Karpas-422 (cell line): Measurements from ENCODE around the gene ZNF43. TPM values are rescaled to one million over a fixed set of nuclear protein-coding genes. Genes with fewer than 3 reads are reported as not detected.

Source experiments
- DNase-seq: peaks from one replicate; pipeline ENCODE4 v3.0.0-alpha.2; 2015
- H2AFZ ChIP-seq: fragments of 200-600 bp; sonication (generic); 2 replicates; pipeline ENCODE4 v1.6.1; 2014; ENCODE audit warnings: antibody characterized with exemption, low read length, mixed read lengths
- H3K27ac ChIP-seq: fragments of 200-600 bp; sonication (generic); 2 replicates; pipeline ENCODE4 v1.5.1; 2014; ENCODE audit warnings: mild to moderate bottlenecking, low read length, moderate library complexity
- H3K27me3 ChIP-seq: fragments of 200-600 bp; sonication (generic); 2 replicates; pipeline ENCODE4 v1.6.1; 2014; ENCODE audit warnings: low read length, mixed read lengths
- H3K36me3 ChIP-seq: fragments of 200-600 bp; sonication (generic); 2 replicates; pipeline ENCODE4 v1.6.1; 2014; ENCODE audit warnings: low read length, mixed read lengths; ENCODE audit not compliant: insufficient read depth
- H3K4me1 ChIP-seq: fragments of 200-600 bp; sonication (generic); 2 replicates; pipeline ENCODE4 v1.6.1; 2014; ENCODE audit warnings: mild to moderate bottlenecking, low read length, mixed read lengths
- H3K4me2 ChIP-seq: fragments of 200-600 bp; sonication (generic); 2 replicates; pipeline ENCODE4 v1.6.1; 2014; ENCODE audit warnings: low read length, low read depth, mild to moderate bottlenecking; ENCODE audit not compliant: poor library complexity, severe bottlenecking
- H3K4me3 ChIP-seq: fragments of 200-600 bp; sonication (generic); 2 replicates; pipeline ENCODE4 v1.5.1; 2014; ENCODE audit warnings: mild to moderate bottlenecking, antibody characterized with exemption, low read length, mixed read lengths
- H3K79me2 ChIP-seq: fragments of 200-600 bp; sonication (generic); 2 replicates; pipeline ENCODE4 v1.6.1; 2014; ENCODE audit warnings: mild to moderate bottlenecking, low read length, mixed read lengths
- H3K9ac ChIP-seq: fragments of 200-600 bp; sonication (generic); 2 replicates; pipeline ENCODE4 v1.6.0; 2014; ENCODE audit warnings: low read length
- H3K9me2 ChIP-seq: fragments of 200-600 bp; sonication (generic), shearing (Covaris generic); replicated peaks from 2 replicates; pipeline ENCODE4 v1.6.0; 2014; ENCODE audit warnings: mild to moderate bottlenecking, low read length, moderate library complexity; ENCODE audit not compliant: insufficient read depth
- H3K9me3 ChIP-seq: fragments of 300-700, 200-600 bp; sonication (generic); 2 replicates; pipeline ENCODE4 v1.6.1; 2014; ENCODE audit warnings: low read length, mixed read lengths
- H4K20me1 ChIP-seq: fragments of 200-600 bp; sonication (generic); 2 replicates; pipeline ENCODE4 v1.6.1; 2014; ENCODE audit warnings: mild to moderate bottlenecking, antibody characterized with exemption, low read length, low read depth; ENCODE audit not compliant: insufficient read depth
- total RNA-seq: library from RNA; depleted of rRNA; stranded (reverse); fragments of >200 nt; shearing (Covaris generic); gene quantifications from 2 replicates; pipeline ENCODE4 v1.2.3, GENCODE V29; 2014; ENCODE audit warnings: low replicate concordance

Gene ZNF43
- total RNA-seq, 1 experiment from 2014 or later: 35.2 TPM

DNA sequence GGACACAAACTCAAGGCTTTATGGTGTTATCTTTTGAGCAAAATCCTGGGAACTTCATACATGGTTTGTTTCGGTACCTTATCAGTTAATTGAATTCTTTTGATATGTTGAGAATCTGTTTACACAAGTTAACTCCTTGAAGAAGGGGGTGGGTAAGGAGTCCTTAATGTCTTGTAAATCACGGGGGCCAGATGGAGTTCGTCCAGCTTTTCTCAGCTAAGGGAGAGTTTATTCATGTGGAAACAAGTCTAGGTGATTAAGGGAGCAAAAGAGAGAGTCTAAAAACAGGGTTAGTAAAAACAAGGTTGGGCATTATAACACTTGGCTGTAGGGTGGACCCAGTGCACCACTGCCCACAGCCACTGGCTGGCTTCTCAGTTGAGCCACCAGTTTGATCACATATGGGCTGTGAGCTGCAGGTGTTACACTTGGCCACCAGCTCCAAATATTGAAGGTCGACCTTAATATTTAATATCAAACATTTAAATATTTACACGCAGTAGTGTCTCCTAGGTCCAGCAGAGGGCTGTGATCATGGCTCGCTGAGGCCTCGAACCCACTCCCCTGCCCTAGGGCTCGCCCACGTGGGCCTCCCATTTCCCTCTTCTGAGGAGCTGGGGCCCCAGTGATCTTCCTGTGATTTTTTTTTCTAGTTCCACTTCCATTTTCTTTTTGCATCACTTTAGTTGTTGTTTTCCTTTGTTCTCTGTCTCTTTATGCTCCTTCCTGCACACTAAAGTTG lies 21.0 kb upstream of the ZNF43 start:
- H3K9me3 ChIP-seq: 0 out of 2 replicates have a peak, but pooled peaks cover 4% of the 10 kb centered on the region
- no peaks in the 10 kb centered on the region for H4K20me1 ChIP-seq
- H3K27ac ChIP-seq: no peak overlapping the region
- no peak for DNase-seq
- H2AFZ ChIP-seq: no peak overlapping the region
- H3K9ac ChIP-seq: no peak overlapping the region
- H3K27me3 ChIP-seq: no peaks in the 10 kb centered on the region
- H3K4me3 ChIP-seq: no peak overlapping the region
- no peaks in the 10 kb centered on the region for H3K36me3 ChIP-seq
- no peaks in the 10 kb centered on the region for H3K79me2 ChIP-seq
- H3K4me2 ChIP-seq: no peak overlapping the region
- H3K4me1 ChIP-seq: peaks cover 3% of the 10 kb centered on the region; the same call in 1 of the 2 replicates
- no peaks in the 10 kb centered on the region for H3K9me2 ChIP-seq

DNA sequence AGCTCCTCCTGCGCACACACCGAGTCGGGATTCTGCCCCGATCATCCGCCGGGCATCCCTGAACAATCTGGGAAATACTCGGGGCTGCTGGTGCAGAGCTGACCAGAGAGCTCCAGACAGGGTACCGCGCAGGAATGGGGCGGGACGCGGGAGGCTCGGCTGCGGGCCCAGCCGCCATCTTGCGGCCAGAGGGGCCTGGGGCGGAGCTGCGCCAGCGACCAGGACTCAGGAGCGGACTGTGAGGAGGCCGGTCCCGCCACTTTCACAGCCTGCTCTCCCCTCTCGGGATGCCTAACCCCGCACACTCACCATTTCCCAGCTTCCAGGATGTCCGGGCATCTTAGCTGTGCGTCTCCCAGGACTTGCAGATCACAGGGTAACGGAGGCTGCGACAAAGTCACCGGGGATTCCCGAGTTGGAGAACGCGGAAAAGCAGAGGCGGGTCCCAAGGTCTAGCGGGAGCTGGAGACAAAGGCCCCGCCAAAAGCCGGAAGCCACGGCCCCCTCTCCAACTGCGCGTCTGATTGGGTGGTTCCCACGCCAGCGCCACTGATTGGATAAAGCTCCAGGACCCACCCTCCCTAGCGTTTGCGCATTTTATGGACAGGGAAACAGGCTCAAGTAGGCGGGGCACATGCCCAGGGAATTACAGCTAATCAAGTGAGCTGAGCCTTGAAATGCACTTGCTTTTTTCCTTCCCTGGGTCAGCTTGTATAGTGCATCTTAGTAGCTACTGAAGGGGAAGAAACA lies 15.8 kb upstream of the ZNF43 start:
- no peaks in the 10 kb centered on the region for H4K20me1 ChIP-seq
- no peaks in the 10 kb centered on the region for H3K9me2 ChIP-seq
- peak overlapping the region; percentile 63 for H2AFZ ChIP-seq
- peak; percentile 91 for DNase-seq
- peak overlapping the region; percentile 72 for H3K4me2 ChIP-seq
- H3K36me3 ChIP-seq: peaks cover 20% of the 10 kb centered on the region; the same call in 1 of the 2 replicates
- H3K9me3 ChIP-seq: 0 out of 2 replicates have a peak, but pooled peaks cover 4% of the 10 kb centered on the region
- peak overlapping the region; percentile 89 for H3K9ac ChIP-seq
- H3K27ac ChIP-seq: no peak overlapping the region
- peaks cover 24% of the 10 kb centered on the region for H3K79me2 ChIP-seq
- no peaks in the 10 kb centered on the region for H3K27me3 ChIP-seq
- peak overlapping the region; percentile 95 for H3K4me3 ChIP-seq
- H3K4me1 ChIP-seq: peaks cover 7% of the 10 kb centered on the region

DNA sequence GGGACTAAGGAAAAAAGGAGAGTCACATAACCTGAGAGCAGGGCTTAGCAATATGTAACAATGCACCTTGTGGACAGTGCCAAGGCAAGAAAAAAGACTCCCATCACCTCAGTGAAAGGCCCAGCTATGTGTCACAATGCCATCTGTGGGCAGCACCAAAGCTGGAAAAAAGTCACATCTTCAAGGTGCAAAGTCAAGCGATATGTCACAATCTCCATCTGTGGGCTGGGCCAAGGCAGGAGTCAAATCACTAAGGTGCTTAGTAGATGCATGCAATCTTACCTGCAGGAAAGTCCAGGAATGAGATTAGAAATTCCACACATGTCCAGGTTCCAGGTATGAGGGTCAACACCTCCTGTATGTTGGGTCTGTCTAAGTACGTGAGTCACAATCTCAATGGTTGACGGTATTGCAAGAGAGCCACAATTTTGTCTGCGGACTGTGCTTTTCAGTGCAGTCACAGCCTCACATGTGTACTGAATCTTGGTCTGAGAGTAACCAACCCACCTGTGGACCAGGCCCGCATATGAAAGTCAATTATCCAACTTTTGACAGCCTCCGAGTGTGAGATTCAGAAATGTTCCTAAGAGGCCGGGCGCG lies 14.8 kb upstream of the ZNF43 start:
- Histone ChIP-seq H4K20me1 (no peaks in the 10 kb centered on the region), H3K9me3 (0 out of 2 replicates have a peak, but pooled peaks cover 4% of the 10 kb centered on the region), H3K79me2 (peaks cover 31% of the 10 kb centered on the region), H3K4me3 (peak overlapping the region; percentile 95; the same call in 1 of the 2 replicates), H3K4me2 (peak overlapping the region; percentile 72), H3K9me2 (no peaks in the 10 kb centered on the region), H3K36me3 (peaks cover 20% of the 10 kb centered on the region; the same call in 1 of the 2 replicates), H3K4me1 (peaks cover 7% of the 10 kb centered on the region), H3K27me3 (no peaks in the 10 kb centered on the region), H3K9ac (no peak overlapping the region), H3K27ac (no peak overlapping the region), H2AFZ (no peak overlapping the region)
- DNase-seq: no peak

DNA sequence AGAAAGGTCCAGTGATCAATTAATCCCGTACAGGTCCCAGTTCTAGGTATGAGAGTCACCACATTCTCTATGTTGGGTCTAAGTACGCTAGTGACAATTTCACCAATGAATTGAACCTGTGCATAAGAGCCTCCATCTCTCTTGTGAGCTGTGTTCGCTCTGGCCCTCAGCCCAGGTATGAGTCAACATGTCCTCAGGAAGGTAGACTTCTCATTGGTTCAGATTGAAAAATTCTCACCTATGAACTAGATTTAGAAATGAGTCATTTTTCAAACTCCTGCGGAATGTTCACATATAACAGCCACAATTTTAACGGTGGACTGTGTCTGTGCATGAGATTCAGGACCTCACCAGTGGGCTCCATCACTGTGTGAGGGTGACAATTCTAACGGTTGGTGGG lies 12.7 kb upstream of the ZNF43 start:
- H3K4me3 ChIP-seq: no peak overlapping the region
- H2AFZ ChIP-seq: no peak overlapping the region
- peaks cover 28% of the 10 kb centered on the region for H3K36me3 ChIP-seq
- H3K27ac ChIP-seq: no peak overlapping the region
- no peaks in the 10 kb centered on the region for H3K27me3 ChIP-seq
- no peak for DNase-seq
- H3K9ac ChIP-seq: no peak overlapping the region
- H3K4me2 ChIP-seq: no peak overlapping the region
- peaks cover 31% of the 10 kb centered on the region for H3K79me2 ChIP-seq
- peaks cover 7% of the 10 kb centered on the region for H3K4me1 ChIP-seq
- H3K9me3 ChIP-seq: 0 out of 2 replicates have a peak, but pooled peaks cover 4% of the 10 kb centered on the region
- no peaks in the 10 kb centered on the region for H4K20me1 ChIP-seq
- no peaks in the 10 kb centered on the region for H3K9me2 ChIP-seq

DNA sequence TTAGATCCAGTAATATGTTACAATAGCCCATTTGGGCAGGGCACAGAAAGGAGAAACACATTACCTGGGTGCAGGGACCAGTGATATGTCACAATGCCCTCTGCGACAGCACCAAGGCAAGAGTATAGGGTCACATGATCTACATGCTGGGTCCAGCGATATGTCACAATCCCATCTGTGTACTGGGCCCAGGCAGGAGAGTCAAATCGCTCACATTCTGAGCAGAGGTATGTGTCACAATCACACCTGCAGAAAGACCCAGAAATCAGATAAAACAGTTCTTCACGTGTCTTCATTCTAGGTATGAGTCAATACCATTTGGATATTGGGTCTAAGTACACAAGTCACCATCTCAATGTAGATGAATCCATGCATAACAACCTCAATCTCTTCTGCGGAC lies 7.1 kb upstream of the ZNF43 start:
- no peak for DNase-seq
- no peaks in the 10 kb centered on the region for H3K4me1 ChIP-seq
- H3K9me2 ChIP-seq: no peaks in the 10 kb centered on the region
- H3K4me3 ChIP-seq: no peak overlapping the region
- H3K4me2 ChIP-seq: no peak overlapping the region
- peaks cover 8% of the 10 kb centered on the region; the same call in 1 of the 2 replicates for H3K79me2 ChIP-seq
- peaks cover 54% of the 10 kb centered on the region for H3K36me3 ChIP-seq
- no peak overlapping the region for H3K9ac ChIP-seq
- H2AFZ ChIP-seq: no peak overlapping the region
- no peaks in the 10 kb centered on the region for H3K27me3 ChIP-seq
- H3K9me3 ChIP-seq: no peaks in the 10 kb centered on the region
- H4K20me1 ChIP-seq: no peaks in the 10 kb centered on the region
- no peak overlapping the region for H3K27ac ChIP-seq

DNA sequence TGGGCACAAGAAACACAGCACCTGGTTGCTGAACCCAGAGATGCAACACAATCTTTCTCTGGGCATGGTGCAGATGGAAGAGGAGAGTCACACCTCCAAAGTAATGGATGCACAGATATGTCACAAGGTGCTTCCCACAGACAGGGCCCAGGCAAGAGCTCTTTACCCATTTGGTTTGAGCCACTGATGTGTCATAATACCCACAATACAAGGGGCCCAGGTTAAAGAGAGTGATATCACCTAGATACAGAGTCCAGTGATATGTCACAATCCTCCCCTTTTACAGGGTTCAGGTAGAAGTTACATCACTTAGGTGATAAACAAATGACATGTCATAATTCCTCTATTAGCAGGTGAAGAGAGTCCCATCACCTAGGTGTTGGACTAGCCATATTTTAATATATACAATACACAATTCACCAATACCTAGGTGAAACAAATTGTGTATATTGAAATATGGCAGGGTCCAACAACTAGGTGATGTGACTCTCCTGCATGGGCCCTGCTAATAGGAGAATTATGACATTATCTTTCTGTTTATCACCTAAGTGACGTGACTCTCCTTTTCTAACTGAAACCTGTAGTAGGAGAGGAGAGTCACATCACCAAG lies 5.6 kb upstream of the ZNF43 start:
- H3K9ac ChIP-seq: no peak overlapping the region
- peaks cover 6% of the 10 kb centered on the region for H3K4me1 ChIP-seq
- no peaks in the 10 kb centered on the region for H3K27me3 ChIP-seq
- no peak overlapping the region for H3K27ac ChIP-seq
- no peaks in the 10 kb centered on the region for H3K9me3 ChIP-seq
- no peak overlapping the region for H3K4me2 ChIP-seq
- no peak overlapping the region for H2AFZ ChIP-seq
- H3K79me2 ChIP-seq: peaks cover 5% of the 10 kb centered on the region; the same call in 1 of the 2 replicates
- H3K4me3 ChIP-seq: no peak overlapping the region
- DNase-seq: no peak
- no peaks in the 10 kb centered on the region for H4K20me1 ChIP-seq
- no peaks in the 10 kb centered on the region for H3K9me2 ChIP-seq
- H3K36me3 ChIP-seq: peaks cover 59% of the 10 kb centered on the region

DNA sequence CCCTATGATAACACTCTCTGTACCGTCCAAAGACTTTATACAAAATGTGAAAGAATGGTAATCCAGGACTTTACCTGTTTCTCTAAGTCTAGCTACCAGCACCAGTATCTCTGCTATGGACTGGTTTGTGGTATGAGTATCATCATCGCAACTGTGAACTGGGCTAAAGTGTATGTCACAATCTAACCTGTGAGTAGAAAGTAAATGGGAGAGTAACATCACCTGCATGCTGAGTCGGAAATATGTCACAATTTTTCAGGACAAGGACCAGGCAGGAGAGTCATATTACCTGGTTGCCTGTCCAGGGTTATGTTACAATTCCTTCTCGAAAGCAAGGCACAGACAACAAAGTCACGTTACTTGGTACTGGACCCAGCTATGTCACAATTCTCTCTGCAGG lies 5.1 kb upstream of the ZNF43 start:
- no peaks in the 10 kb centered on the region for H3K9me3 ChIP-seq
- H3K4me1 ChIP-seq: peaks cover 10% of the 10 kb centered on the region
- H4K20me1 ChIP-seq: no peaks in the 10 kb centered on the region
- peaks cover 59% of the 10 kb centered on the region for H3K36me3 ChIP-seq
- H3K9me2 ChIP-seq: no peaks in the 10 kb centered on the region
- H3K27ac ChIP-seq: no peak overlapping the region
- no peak overlapping the region for H3K9ac ChIP-seq
- 0 out of 2 replicates have a peak, but pooled peaks cover under 1% of the 10 kb centered on the region for H3K79me2 ChIP-seq
- no peak overlapping the region for H3K4me2 ChIP-seq
- H2AFZ ChIP-seq: no peak overlapping the region
- no peak overlapping the region for H3K4me3 ChIP-seq
- no peaks in the 10 kb centered on the region for H3K27me3 ChIP-seq
- no peak for DNase-seq
